Measurements from ENCODE around the gene PCSK4.
"Not testable (repeated sequence)": the region's sequence is repeated elsewhere in the genome, so short reads cannot be mapped to it uniquely, and the experiment has no call there.

Gene PCSK4

GRCh38 chr19:1441022-1441426 lies 49.1 kb downstream of the PCSK4 start:
- Histone ChIP-seq H3K4me3 (IDR thresholded peaks at IDR 0.05; ENCODE audit: insufficient read depth, low read depth, low read length) (no peak overlapping the region), H3K9ac (no peak overlapping the region), H3K79me2 (ENCODE audit: insufficient read depth, low read depth) (peaks cover 24% of the 10 kb centered on the region), H3K36me3 (ENCODE audit: insufficient read depth) (peaks cover 11% of the 10 kb centered on the region; the same call in 1 of the 2 replicates), H3K27ac (no peak overlapping the region), H3K4me1 (ENCODE audit: low read depth, poor library complexity, severe bottlenecking) (peaks cover 22% of the 10 kb centered on the region), H3K4me2 (no peak overlapping the region), H4K20me1 (ENCODE audit: insufficient read depth) (peaks cover 9% of the 10 kb centered on the region), H3K27me3 (ENCODE audit: insufficient read depth, low read depth) (peaks cover 1% of the 10 kb centered on the region; the same call in 1 of the 2 replicates), H2AFZ (ENCODE audit: low read depth) (no peak overlapping the region)
- TF ChIP-seq, protein P1, sequence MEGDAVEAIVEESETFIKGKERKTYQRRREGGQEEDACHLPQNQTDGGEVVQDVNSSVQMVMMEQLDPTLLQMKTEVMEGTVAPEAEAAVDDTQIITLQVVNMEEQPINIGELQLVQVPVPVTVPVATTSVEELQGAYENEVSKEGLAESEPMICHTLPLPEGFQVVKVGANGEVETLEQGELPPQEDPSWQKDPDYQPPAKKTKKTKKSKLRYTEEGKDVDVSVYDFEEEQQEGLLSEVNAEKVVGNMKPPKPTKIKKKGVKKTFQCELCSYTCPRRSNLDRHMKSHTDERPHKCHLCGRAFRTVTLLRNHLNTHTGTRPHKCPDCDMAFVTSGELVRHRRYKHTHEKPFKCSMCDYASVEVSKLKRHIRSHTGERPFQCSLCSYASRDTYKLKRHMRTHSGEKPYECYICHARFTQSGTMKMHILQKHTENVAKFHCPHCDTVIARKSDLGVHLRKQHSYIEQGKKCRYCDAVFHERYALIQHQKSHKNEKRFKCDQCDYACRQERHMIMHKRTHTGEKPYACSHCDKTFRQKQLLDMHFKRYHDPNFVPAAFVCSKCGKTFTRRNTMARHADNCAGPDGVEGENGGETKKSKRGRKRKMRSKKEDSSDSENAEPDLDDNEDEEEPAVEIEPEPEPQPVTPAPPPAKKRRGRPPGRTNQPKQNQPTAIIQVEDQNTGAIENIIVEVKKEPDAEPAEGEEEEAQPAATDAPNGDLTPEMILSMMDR (conservative IDR thresholded peaks at IDR 0.05; ENCODE audit: low read depth, low read length) = no peak

DNA sequence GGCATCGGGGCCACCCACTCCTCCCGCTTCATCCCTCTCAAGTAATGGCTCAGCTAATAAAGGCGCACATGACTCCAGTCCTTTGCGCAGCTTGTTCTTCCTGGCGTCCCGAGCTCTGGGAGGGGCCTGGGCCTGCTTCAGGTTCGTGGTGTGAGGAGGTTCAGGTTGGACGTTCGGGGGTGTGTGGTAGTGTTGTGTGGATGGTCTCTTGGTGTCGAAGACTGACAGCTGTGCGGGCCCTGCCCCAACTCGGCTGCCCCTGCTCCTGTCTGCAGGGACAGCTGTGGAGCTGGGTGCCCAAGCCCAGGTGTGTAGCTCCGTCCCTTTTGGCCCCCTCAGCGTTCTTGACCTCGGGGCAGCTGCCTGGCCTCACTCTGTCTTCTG lies 49.7 kb downstream of the PCSK4 start:
- peaks cover 22% of the 10 kb centered on the region for H3K4me1 ChIP-seq (ENCODE audit: low read depth, poor library complexity, severe bottlenecking)
- TF ChIP-seq, protein P1 (conservative IDR thresholded peaks at IDR 0.05; ENCODE audit: low read depth, low read length) = no peak
- no peak overlapping the region for H3K9ac ChIP-seq
- no peak overlapping the region for H3K27ac ChIP-seq
- H2AFZ ChIP-seq (ENCODE audit: low read depth) = no peak overlapping the region
- no peak overlapping the region; the same call in 1 of the 2 replicates for H3K4me2 ChIP-seq
- H3K36me3 ChIP-seq (ENCODE audit: insufficient read depth) = peaks cover 11% of the 10 kb centered on the region; the same call in 1 of the 2 replicates
- H3K79me2 ChIP-seq (ENCODE audit: insufficient read depth, low read depth) = peaks cover 24% of the 10 kb centered on the region
- H3K4me3 ChIP-seq (IDR thresholded peaks at IDR 0.05; ENCODE audit: insufficient read depth, low read depth, low read length) = no peak overlapping the region
- H3K27me3 ChIP-seq (ENCODE audit: insufficient read depth, low read depth) = no peaks in the 10 kb centered on the region; the same call in 1 of the 2 replicates
- peaks cover 9% of the 10 kb centered on the region for H4K20me1 ChIP-seq (ENCODE audit: insufficient read depth)

DNA sequence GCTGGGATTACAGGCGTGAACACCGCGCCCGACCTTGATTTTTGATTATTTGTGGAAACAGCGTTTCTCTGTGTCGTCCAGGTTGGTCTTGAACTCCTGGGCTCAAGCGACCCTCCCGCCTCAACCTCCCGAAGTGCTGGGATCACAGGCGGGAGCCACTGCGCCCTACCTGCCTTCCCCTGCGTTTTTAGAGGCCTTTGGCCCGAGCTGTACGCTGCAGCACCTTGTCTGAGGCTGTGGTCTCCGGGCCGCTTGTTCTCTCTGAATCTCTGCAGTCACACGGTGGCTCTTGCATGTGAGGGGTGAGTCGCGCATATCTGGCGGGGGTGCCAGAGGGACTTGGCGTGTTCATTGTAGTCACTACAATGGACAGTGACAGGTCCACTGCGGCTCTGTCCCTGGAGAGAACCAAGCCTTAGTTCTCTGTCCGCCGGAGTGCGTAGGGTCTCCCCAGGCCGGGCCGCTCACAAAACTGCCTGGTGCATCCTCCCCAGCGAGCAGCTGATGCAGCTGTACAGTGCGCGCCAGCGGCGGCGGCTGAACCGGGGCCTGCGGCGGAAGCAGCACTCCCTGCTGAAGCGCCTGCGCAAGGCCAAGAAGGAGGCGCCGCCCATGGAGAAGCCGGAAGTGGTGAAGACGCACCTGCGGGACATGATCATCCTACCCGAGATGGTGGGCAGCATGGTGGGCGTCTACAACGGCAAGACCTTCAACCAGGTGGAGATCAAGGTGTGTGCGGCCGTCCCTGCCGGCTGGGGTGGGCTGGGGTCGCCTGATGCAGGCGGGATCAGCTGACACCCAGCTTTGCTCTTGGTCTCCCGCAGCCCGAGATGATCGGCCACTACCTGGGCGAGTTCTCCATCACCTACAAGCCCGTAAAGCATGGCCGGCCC lies 50.4 kb downstream of the PCSK4 start:
- not testable (repeated sequence) for H3K27ac ChIP-seq; H2AFZ ChIP-seq (ENCODE audit: low read depth); H3K27me3 ChIP-seq (ENCODE audit: insufficient read depth, low read depth); H3K4me3 ChIP-seq (IDR thresholded peaks at IDR 0.05; ENCODE audit: insufficient read depth, low read depth, low read length); H4K20me1 ChIP-seq (ENCODE audit: insufficient read depth)
- H3K9ac ChIP-seq = peak overlapping the region; percentile 93; the same call in 1 of the 2 replicates
- H3K36me3 ChIP-seq (ENCODE audit: insufficient read depth) = peaks cover 11% of the 10 kb centered on the region; the same call in 1 of the 2 replicates
- H3K79me2 ChIP-seq (ENCODE audit: insufficient read depth, low read depth) = peaks cover 24% of the 10 kb centered on the region
- peaks cover 20% of the 10 kb centered on the region for H3K4me1 ChIP-seq (ENCODE audit: low read depth, poor library complexity, severe bottlenecking)
- H3K4me2 ChIP-seq = peak overlapping the region; percentile 58

DNA sequence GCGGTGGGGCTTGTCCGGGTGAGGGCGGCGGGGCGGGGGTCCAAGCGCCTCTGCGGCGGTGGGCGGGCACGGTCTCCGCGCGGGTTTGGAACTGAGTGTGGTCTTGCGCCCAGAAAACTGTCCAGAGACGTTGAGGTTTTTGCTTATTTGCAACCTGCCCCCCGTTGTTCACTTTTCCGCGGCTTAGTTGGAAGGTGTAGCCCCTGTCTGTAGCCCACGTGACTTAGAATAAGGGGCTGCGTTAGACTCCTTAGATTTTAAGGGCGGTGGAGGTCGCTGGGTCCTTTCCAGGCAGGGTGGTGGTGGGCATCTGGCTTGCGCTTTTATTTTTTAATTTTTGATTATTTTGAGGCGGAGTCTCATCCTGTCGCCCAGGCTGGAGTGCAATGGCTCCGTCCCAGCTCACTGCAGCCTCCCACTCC lies 51.2 kb downstream of the PCSK4 start:
- Histone ChIP-seq H3K79me2 (ENCODE audit: insufficient read depth, low read depth) (peaks cover 24% of the 10 kb centered on the region), H2AFZ (ENCODE audit: low read depth) (no peak overlapping the region), H3K27me3 (ENCODE audit: insufficient read depth, low read depth) (no peaks in the 10 kb centered on the region), H3K36me3 (ENCODE audit: insufficient read depth) (peaks cover 11% of the 10 kb centered on the region; the same call in 1 of the 2 replicates), H3K27ac (peak overlapping the region; percentile 82), H3K4me3 (IDR thresholded peaks at IDR 0.05; ENCODE audit: insufficient read depth, low read depth, low read length) (no peak overlapping the region), H3K4me2 (peak overlapping the region; percentile 58), H3K9ac (peak overlapping the region; percentile 93), H3K4me1 (ENCODE audit: low read depth, poor library complexity, severe bottlenecking) (peaks cover 17% of the 10 kb centered on the region), H4K20me1 (ENCODE audit: insufficient read depth) (peaks cover 9% of the 10 kb centered on the region)
- TF ChIP-seq, protein P1 (conservative IDR thresholded peaks at IDR 0.05; ENCODE audit: low read depth, low read length) = no peak
